ENCODE measurements around the gene OR2Z1.
"Not testable (repeated sequence)": the region's sequence is repeated elsewhere in the genome, so short reads cannot be mapped to it uniquely, and the experiment has no call there.

OR2Z1 gene

GRCh38 chr19:8700956-8701355, 20.5 kb upstream of the OR2Z1 start:
- no peak for TF ChIP-seq CTCF (IDR thresholded peaks at IDR 0.05; ENCODE audit: borderline replicate concordance, control extremely low read depth, extremely low read depth, insufficient read depth, missing control alignments)
- no peak for DNase-seq (ENCODE audit: low spot score)
- in situ Hi-C loops (cut with MboI; ENCODE audit: low sequenced_read_pairs, unreplicated experiment), result no loop called here

GRCh38 chr19:8702350-8702749, 19.1 kb upstream of the OR2Z1 start:
- in situ Hi-C loops (cut with MboI; ENCODE audit: low sequenced_read_pairs, unreplicated experiment), result no loop called here
- no peak for TF ChIP-seq CTCF (IDR thresholded peaks at IDR 0.05; ENCODE audit: borderline replicate concordance, control extremely low read depth, extremely low read depth, insufficient read depth, missing control alignments)
- DNase-seq (ENCODE audit: low spot score), result no peak

- TF ChIP-seq CTCF (IDR thresholded peaks at IDR 0.05; ENCODE audit: borderline replicate concordance, control extremely low read depth, extremely low read depth, insufficient read depth, missing control alignments), result no peak
- no peak for DNase-seq (ENCODE audit: low spot score)
- in situ Hi-C loops (cut with MboI; ENCODE audit: low sequenced_read_pairs, unreplicated experiment), result no loop called here
These were observed 18.2 kb upstream of the OR2Z1 start for GRCh38 chr19:8703223-8703622.

- not testable (repeated sequence) for DNase-seq (ENCODE audit: low spot score)
These were observed 16.1 kb upstream of the OR2Z1 start for GRCh38 chr19:8705304-8705703.

GRCh38 chr19:8705742-8706141, 15.7 kb upstream of the OR2Z1 start:
- no peak for DNase-seq (ENCODE audit: low spot score)
- in situ Hi-C loops (cut with MboI; ENCODE audit: low sequenced_read_pairs, unreplicated experiment), result no loop called here
- no peak for TF ChIP-seq CTCF (IDR thresholded peaks at IDR 0.05; ENCODE audit: borderline replicate concordance, control extremely low read depth, extremely low read depth, insufficient read depth, missing control alignments)

More at GRCh38 chr19:8705304-8705703, 16.1 kb upstream of the OR2Z1 start:
- in situ Hi-C loops (cut with MboI; ENCODE audit: low sequenced_read_pairs, unreplicated experiment), result not testable (repeated sequence)

- DNase-seq (ENCODE audit: low spot score); in situ Hi-C loops (cut with MboI; ENCODE audit: low sequenced_read_pairs, unreplicated experiment): not testable (repeated sequence)
These were observed 11.1 kb upstream of the OR2Z1 start for GRCh38 chr19:8710337-8710736.

GRCh38 chr19:8722032-8722431, 598 bp downstream of the OR2Z1 start:
- in situ Hi-C loops (cut with MboI; ENCODE audit: low sequenced_read_pairs, unreplicated experiment), result no loop called here
- DNase-seq (ENCODE audit: low spot score), result no peak
- TF ChIP-seq CTCF (IDR thresholded peaks at IDR 0.05; ENCODE audit: borderline replicate concordance, control extremely low read depth, extremely low read depth, insufficient read depth, missing control alignments), result no peak

- DNase-seq (ENCODE audit: low spot score), result no peak
- no peak for TF ChIP-seq CTCF (IDR thresholded peaks at IDR 0.05; ENCODE audit: borderline replicate concordance, control extremely low read depth, extremely low read depth, insufficient read depth, missing control alignments)
- in situ Hi-C loops (cut with MboI; ENCODE audit: low sequenced_read_pairs, unreplicated experiment), result no loop called here
These were observed 2.8 kb downstream of the OR2Z1 start for GRCh38 chr19:8724276-8724675.

Measured in GM13976 (cell line).